A549 (cell line): ENCODE measurements around the gene SRPK2. TPM values are rescaled to one million over a fixed set of nuclear protein-coding genes. Genes with fewer than 3 reads are reported as not detected.
A peak's percentile ranks its signal among the peaks of the same experiment; 100 is the strongest.

ENCODE experiments used
- ATAC-seq, 2 experiments: fragments of 200-7000 bp in 1 of 2; fragments of >200 bp in 1 of 2; cut with Nextera tagmentation in 1 of 2; cut with Tn5 transposase in 1 of 2; 3 replicates each; pipeline versions ENCODE4 v1.8.0 to v1.9.1; 2018 to 2020; ENCODE audit warnings: mild to moderate bottlenecking in 1 of 2, moderate library complexity in 1 of 2
- CTCF ChIA-PET: fragments of 300-600 bp; sonication (Branson Sonifier 250); formaldehyde crosslinking; extraction: SDS; loops from one replicate; lab custom pipeline; 2021; ENCODE audit warnings: antibody characterized with exemption, inconsistent platforms; lab: Yijun Ruan, JAX
- POLR2A ChIA-PET: fragments of 350-600 bp; formaldehyde crosslinking; extraction: SDS; loops from one replicate; lab custom pipeline; 2021; ENCODE audit warnings: antibody characterized with exemption, inconsistent platforms; lab: Yijun Ruan, JAX
- DNase-seq, 2 experiments: peaks; one replicate each; pipeline versions ENCODE4 v3.0.0 to v3.0.0-alpha.2; 2011 to 2016; ENCODE audit warnings: low read depth in 1 of 2, low spot score in 1 of 2
- FAIRE-seq: peaks from 2 replicates; lab custom pipeline; 2011; peaks lifted over from hg19 to GRCh38; lab: Jason Lieb, UNC
- H3K27ac ChIP-seq, 2 experiments: fragments of >200 bp; sonication (Bioruptor Twin); formaldehyde crosslinking; 3 replicates each; pipeline ENCODE4 v1.5.1; 2016 to 2017
- H3K4me1 ChIP-seq: fragments of >200 bp; sonication (Bioruptor Twin); formaldehyde crosslinking; 3 replicates; pipeline ENCODE4 v1.6.1; 2016
- H3K4me2 ChIP-seq: fragments of >200 bp; sonication (Bioruptor Twin); formaldehyde crosslinking; 3 replicates; pipeline ENCODE4 v1.6.1; 2016
- H3K4me3 ChIP-seq: fragments of >200 bp; sonication (Bioruptor Twin); formaldehyde crosslinking; 3 replicates; pipeline ENCODE4 v1.5.1; 2016
- H3K9me3 ChIP-seq: fragments of >200 bp; sonication (Bioruptor Twin); formaldehyde crosslinking; 3 replicates; pipeline ENCODE4 v1.6.1; 2016
- CBX2 ChIP-seq: fragments of 200-600 bp; sonication (generic); IDR thresholded peaks from 2 replicates; pipeline ENCODE4 v1.6.1; 2016; ENCODE audit warnings: low read depth, mild to moderate bottlenecking, borderline replicate concordance
- CBX8 ChIP-seq: fragments of 200-600 bp; sonication (generic); IDR thresholded peaks from 2 replicates; pipeline ENCODE4 v1.6.1; 2016
- CEBPB ChIP-seq, 2 experiments: fragments of >200 bp in 1 of 2; sonication (Bioruptor Twin) in 1 of 2; formaldehyde crosslinking in 1 of 2; IDR thresholded peaks; 2 replicates each; pipeline ENCODE4 v1.6.1; 2012 to 2016
- CHD4 ChIP-seq: fragments of 200-600 bp; sonication (generic); IDR thresholded peaks from 2 replicates; pipeline ENCODE4 v1.6.1; 2016; ENCODE audit warnings: antibody characterized with exemption, mild to moderate bottlenecking, borderline replicate concordance
- EP300 ChIP-seq, 2 experiments: fragments of >200 bp; sonication (Bioruptor Twin); formaldehyde crosslinking; IDR thresholded peaks; 2 replicates in 1 of 2; 3 replicates in 1 of 2; pipeline ENCODE4 v1.6.1; 2016 to 2017
- ESRRA ChIP-seq: fragments of 150-350 bp; IDR thresholded peaks from 2 replicates; pipeline ENCODE4 v1.6.1; 2014; ENCODE audit warnings: mild to moderate bottlenecking, low read length, borderline replicate concordance
- FOSB ChIP-seq: fragments of 250-450 bp; sonication (Bioruptor Pico); IDR thresholded peaks from 2 replicates; pipeline ENCODE4 v1.5.0; 2020; ENCODE audit warnings: mild to moderate bottlenecking, moderate library complexity
- FOSL2 ChIP-seq, 2 experiments: fragments of 450-650 bp in 1 of 2; fragments of >200 bp in 1 of 2; sonication (Bioruptor Twin) in 1 of 2; formaldehyde crosslinking; IDR thresholded peaks; 2 replicates each; pipeline versions ENCODE4 v1.5.0 to v1.6.1; 2016 to 2020; ENCODE audit warnings: mild to moderate bottlenecking in 1 of 2, moderate library complexity in 1 of 2
- FOXS1 ChIP-seq: fragments of 250-450 bp; sonication (Bioruptor Pico); IDR thresholded peaks from 2 replicates; pipeline ENCODE4 v1.5.0; 2020; ENCODE audit warnings: mild to moderate bottlenecking, moderate library complexity
- HDAC2 ChIP-seq: fragments of 200-600 bp; sonication (generic); IDR thresholded peaks from 2 replicates; pipeline ENCODE4 v1.6.1; 2016
- HEYL ChIP-seq: fragments of 250-450 bp; sonication (Bioruptor Pico); IDR thresholded peaks from 2 replicates; pipeline ENCODE4 v1.8.0; 2021; ENCODE audit warnings: mild to moderate bottlenecking, moderate library complexity
- HOXA7 ChIP-seq: fragments of 250-450 bp; sonication (Bioruptor Pico); IDR thresholded peaks from 2 replicates; pipeline ENCODE4 v1.5.0; 2020; ENCODE audit warnings: mild to moderate bottlenecking, moderate library complexity
- HOXB13 ChIP-seq: fragments of 250-450 bp; sonication (Bioruptor Pico); IDR thresholded peaks from 2 replicates; pipeline ENCODE4 v1.5.0; 2020; ENCODE audit warnings: low read depth, mild to moderate bottlenecking, moderate library complexity
- MAFK ChIP-seq: fragments of 450-650 bp; IDR thresholded peaks from 2 replicates; pipeline ENCODE4 v1.6.1; 2014; ENCODE audit not compliant: partially characterized antibody
- NPAS2 ChIP-seq: fragments of 250-450 bp; sonication (Bioruptor Pico); IDR thresholded peaks from 2 replicates; pipeline ENCODE4 v1.8.0; 2022; ENCODE audit warnings: mild to moderate bottlenecking, moderate library complexity, borderline replicate concordance
- PHF8 ChIP-seq: fragments of 200-600 bp; sonication (generic); IDR thresholded peaks from 2 replicates; pipeline ENCODE4 v1.6.1; 2016; ENCODE audit warnings: low read depth, mild to moderate bottlenecking, antibody characterized with exemption, moderate library complexity, borderline replicate concordance
- RFX5 ChIP-seq: fragments of 450-650 bp; IDR thresholded peaks from 2 replicates; pipeline ENCODE4 v1.7.1; 2014; ENCODE audit warnings: antibody characterized with exemption, mild to moderate bottlenecking, moderate library complexity
- SMC3 ChIP-seq: fragments of >200 bp; sonication (Bioruptor Twin); formaldehyde crosslinking; IDR thresholded peaks from 3 replicates; pipeline ENCODE4 v1.6.1; 2018; ENCODE audit warnings: inconsistent platforms
- SREBF2 ChIP-seq: fragments of 450-650 bp; IDR thresholded peaks from 2 replicates; pipeline ENCODE4 v1.6.1; 2014; ENCODE audit warnings: mild to moderate bottlenecking, moderate library complexity
- TP53 ChIP-seq: fragments of 250-450 bp; sonication (Bioruptor Pico); IDR thresholded peaks from 2 replicates; pipeline ENCODE4 v1.5.0; 2021; ENCODE audit warnings: mild to moderate bottlenecking, moderate library complexity
- ZC3H11A ChIP-seq: fragments of 450-650 bp; IDR thresholded peaks from 2 replicates; pipeline ENCODE4 v1.6.1; 2014; ENCODE audit warnings: antibody characterized with exemption, mild to moderate bottlenecking
- ZFP36 ChIP-seq: fragments of 450-650 bp; IDR thresholded peaks from 2 replicates; pipeline ENCODE4 v1.6.1; 2014; ENCODE audit warnings: borderline replicate concordance; ENCODE audit not compliant: partially characterized antibody
- WGBS: methylation state at CpG from one replicate; pipeline ENCODE4 v1.1.6; 2017; ENCODE audit errors: missing lambda C conversion rate; 5-methylcytosine and 5-hydroxymethylcytosine counted together
- polyA plus RNA-seq, 4 experiments: library from polyadenylated mRNA; depleted of rRNA in 3 of 4; stranded (reverse); fragments of >200 nt; fragmentation: RNase III in 1 of 4; extraction: RNeasy Plus Mini Kit Qiagen cat#74134 plus additional on column Dnase treatment in 1 of 4; gene quantifications; 2 replicates in 3 of 4; 3 replicates in 1 of 4; pipeline ENCODE4 v1.2.3, GENCODE V29; 2011 to 2017
- TF ChIP-seq, protein P1 (sequence below): IDR thresholded peaks from 2 replicates; pipeline ENCODE4 v1.6.1; 2012; ENCODE audit warnings: low read depth, borderline replicate concordance
- TF ChIP-seq, protein P2 (sequence below): IDR thresholded peaks from 2 replicates; pipeline ENCODE4 v1.6.1; 2012
- TF ChIP-seq, protein P3 (sequence below): fragments of 250-450 bp; sonication (Bioruptor Pico); IDR thresholded peaks from 2 replicates; pipeline ENCODE4 v1.5.0; 2020; ENCODE audit warnings: low read depth, mild to moderate bottlenecking, moderate library complexity
- TF ChIP-seq, protein P4 (sequence below): fragments of >200 bp; sonication (Bioruptor Twin); formaldehyde crosslinking; IDR thresholded peaks from 2 replicates; pipeline ENCODE4 v1.6.1; 2016

The SRPK2 gene
- polyA plus RNA-seq, 2 of the 4 experiments (the other 2 are of a cell fraction) = 23.0 to 30.9 TPM

DNA sequence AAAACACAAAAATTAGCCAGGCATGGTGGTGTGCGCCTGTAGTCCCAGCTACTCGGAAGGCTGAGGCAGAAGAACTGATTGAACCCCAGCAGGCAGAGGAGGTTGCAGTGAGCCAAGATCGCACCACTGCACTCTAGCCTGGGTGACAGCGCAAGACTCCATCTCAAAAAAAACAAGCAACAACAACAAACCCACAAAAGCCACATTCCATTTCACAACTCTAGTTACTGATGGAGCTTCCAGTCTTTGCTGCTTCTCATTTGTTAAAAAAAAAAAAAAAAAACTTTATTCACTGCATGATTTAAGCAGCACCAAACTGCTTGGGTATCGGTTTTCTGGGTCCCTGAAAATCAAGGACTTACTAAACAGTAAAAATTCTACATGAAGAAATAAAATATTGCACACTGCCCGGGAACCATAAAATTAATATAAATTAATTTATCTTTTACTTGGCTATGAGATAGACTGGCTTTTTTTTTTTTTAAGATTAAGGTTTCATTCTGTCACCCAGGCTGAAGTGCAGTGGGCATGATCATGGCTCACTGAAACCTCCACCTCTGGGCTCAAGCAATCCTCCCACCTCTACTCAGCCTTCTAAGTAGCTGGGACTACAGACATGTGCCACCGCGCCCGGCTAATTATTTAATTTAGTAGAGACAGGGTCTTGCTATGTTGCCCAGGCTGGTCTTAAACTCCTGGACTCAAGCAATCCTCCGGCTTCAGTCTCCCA is 42.0 kb downstream of the SRPK2 start:
- H3K27ac ChIP-seq = no peak overlapping the region
- ATAC-seq (no peak), DNase-seq (no peak), FAIRE-seq (no peak)
- no peak overlapping the region for H3K4me3 ChIP-seq
- WGBS = 97% methylated on average over 10 of the region's 10 CpGs
- ChIA-PET POLR2A (no interaction called here), CTCF (interaction anchor here (0.7 to 1.2 kb wide), 2 partner anchors 10 to 85 kb away, joined by 3 to 5 read pairs; no protein-coding TSS in a partner anchor)
- no peak overlapping the region for H3K4me2 ChIP-seq
- H3K4me1 ChIP-seq = peaks cover 10% of the 10 kb centered on the region
- TF ChIP-seq CHD4 (no peak), RFX5 (no peak), CEBPB (IDR thresholded peaks at IDR 0.05) (no peak), HDAC2 (no peak), CBX8 (no peak), SREBF2 (no peak), HOXA7 (CRISPR knock-in tag) (no peak), ZFP36 (no peak), FOSB (CRISPR knock-in tag) (no peak)
- TF ChIP-seq, all 56 proteins: peak for 0
- no peaks in the 10 kb centered on the region for H3K9me3 ChIP-seq

DNA sequence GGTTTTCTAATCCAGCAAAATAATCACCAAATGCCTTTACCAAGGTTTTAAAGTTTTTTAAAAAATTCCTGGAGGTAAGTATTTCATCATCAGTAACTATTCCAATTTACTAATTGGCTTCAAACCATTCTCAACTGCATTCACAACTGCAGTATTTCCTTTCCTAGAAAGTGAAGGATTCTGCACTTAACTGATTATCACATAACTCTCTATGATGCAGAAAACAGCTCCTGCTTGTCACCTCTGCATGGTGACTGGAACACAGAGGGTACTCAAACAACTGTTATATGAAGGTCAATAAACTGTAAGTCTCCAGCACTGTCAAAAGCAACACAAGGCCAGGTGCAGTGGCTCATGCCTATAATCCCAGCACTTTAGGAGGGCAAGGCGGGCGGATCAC is 42.6 kb downstream of the SRPK2 start:
- WGBS = 96% methylated on average over 2 of the region's 2 CpGs
- ChIA-PET CTCF (interaction anchor here (0.7 to 1.3 kb wide), 3 partner anchors 9 to 821 kb away, joined by 3 to 5 read pairs (median 3); no protein-coding TSS in a partner anchor), POLR2A (no interaction called here)
- ATAC-seq (no peak), FAIRE-seq (no peak), DNase-seq (no peak)
- no peak overlapping the region for H3K27ac ChIP-seq
- peaks cover 8% of the 10 kb centered on the region; the same call in 2 of the 3 replicates for H3K4me1 ChIP-seq
- H3K9me3 ChIP-seq = no peaks in the 10 kb centered on the region
- H3K4me2 ChIP-seq = no peak overlapping the region
- no peak overlapping the region for H3K4me3 ChIP-seq
- TF ChIP-seq, protein P1, sequence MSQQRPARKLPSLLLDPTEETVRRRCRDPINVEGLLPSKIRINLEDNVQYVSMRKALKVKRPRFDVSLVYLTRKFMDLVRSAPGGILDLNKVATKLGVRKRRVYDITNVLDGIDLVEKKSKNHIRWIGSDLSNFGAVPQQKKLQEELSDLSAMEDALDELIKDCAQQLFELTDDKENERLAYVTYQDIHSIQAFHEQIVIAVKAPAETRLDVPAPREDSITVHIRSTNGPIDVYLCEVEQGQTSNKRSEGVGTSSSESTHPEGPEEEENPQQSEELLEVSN = no peak
- TF ChIP-seq EP300 (IDR thresholded peaks at IDR 0.05) = no peak

DNA sequence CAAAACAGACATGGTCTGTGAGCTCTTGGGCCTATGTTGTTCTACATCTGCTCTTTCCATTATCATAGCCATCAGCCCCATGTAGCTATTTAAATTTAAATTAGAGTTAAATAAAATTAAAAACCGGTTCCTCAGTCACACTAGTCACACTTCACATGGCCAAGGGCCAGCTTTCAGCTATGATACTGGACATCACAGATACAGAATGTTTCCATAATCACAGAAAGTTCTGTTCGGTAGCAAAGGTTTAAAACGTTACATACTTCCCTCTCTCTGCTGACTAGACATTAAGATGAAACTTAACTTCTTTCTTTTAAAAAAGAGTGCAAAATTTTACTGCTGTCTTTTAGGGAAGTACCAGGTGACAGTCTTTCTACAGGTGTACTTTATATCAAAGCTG is 43.0 kb downstream of the SRPK2 start:
- WGBS = 65% methylated on average over 3 of the region's 3 CpGs

DNA sequence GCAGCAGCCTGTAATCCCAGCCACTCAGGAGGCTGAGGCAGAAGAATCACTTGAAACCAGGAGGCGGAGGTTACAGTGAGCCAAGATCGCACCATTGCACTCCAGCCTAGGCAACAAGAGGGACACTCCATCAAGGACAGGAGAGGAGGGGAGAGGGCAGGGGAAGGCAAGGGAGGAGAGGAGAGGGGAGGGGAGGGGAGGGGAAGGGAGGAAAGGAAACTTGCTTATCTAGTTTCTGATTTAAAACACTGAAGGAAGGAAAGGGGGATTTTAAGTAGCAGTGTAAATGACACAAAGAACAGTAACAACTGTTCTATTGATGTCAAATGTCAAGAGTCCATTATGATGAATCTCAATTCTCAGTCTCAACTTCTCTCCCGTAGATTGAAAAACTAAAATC is 43.7 kb downstream of the SRPK2 start:
- Histone ChIP-seq H3K4me1 (peaks cover 8% of the 10 kb centered on the region; the same call in 2 of the 3 replicates), H3K4me2 (no peak overlapping the region), H3K9me3 (no peaks in the 10 kb centered on the region), H3K27ac (no peak overlapping the region), H3K4me3 (no peak overlapping the region)
- no peak for ATAC-seq
- POLR2A ChIA-PET = no interaction called here
- no peak for FAIRE-seq
- CTCF ChIA-PET = interaction anchor here (1.3 kb wide), 2 partner anchors 364 to 822 kb away, joined by 3 to 4 read pairs; no protein-coding TSS in a partner anchor
- WGBS = 94% methylated on average over 3 of the region's 3 CpGs
- DNase-seq = no peak
- TF ChIP-seq FOSL2 (IDR thresholded peaks at IDR 0.05) (no peak), FOSL2 (CRISPR knock-in tag; IDR thresholded peaks at IDR 0.05) (no peak), CBX8 (no peak), ZC3H11A (no peak), HEYL (no peak), FOSB (CRISPR knock-in tag) (no peak), HDAC2 (no peak), FOXS1 (CRISPR knock-in tag) (no peak), CBX2 (no peak), CEBPB (IDR thresholded peaks at IDR 0.05) (no peak), PHF8 (no peak), TP53 (CRISPR knock-in tag) (no peak), SMC3 (no peak), MAFK (no peak), ESRRA (no peak), HOXB13 (CRISPR knock-in tag) (no peak)
- TF ChIP-seq, protein P2, sequence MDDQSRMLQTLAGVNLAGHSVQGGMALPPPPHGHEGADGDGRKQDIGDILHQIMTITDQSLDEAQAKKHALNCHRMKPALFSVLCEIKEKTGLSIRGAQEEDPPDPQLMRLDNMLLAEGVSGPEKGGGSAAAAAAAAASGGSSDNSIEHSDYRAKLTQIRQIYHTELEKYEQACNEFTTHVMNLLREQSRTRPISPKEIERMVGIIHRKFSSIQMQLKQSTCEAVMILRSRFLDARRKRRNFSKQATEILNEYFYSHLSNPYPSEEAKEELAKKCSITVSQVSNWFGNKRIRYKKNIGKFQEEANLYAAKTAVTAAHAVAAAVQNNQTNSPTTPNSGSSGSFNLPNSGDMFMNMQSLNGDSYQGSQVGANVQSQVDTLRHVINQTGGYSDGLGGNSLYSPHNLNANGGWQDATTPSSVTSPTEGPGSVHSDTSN = no peak
- TF ChIP-seq, protein P3, sequence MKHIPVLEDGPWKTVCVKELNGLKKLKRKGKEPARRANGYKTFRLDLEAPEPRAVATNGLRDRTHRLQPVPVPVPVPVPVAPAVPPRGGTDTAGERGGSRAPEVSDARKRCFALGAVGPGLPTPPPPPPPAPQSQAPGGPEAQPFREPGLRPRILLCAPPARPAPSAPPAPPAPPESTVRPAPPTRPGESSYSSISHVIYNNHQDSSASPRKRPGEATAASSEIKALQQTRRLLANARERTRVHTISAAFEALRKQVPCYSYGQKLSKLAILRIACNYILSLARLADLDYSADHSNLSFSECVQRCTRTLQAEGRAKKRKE = no peak
- TF ChIP-seq, protein P1 = no peak
- TF ChIP-seq, protein P4, sequence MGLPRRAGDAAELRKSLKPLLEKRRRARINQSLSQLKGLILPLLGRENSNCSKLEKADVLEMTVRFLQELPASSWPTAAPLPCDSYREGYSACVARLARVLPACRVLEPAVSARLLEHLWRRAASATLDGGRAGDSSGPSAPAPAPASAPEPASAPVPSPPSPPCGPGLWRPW = no peak

More for the DNA sequence above, 43.0 kb downstream of the SRPK2 start:
- DNase-seq (no peak), FAIRE-seq (no peak), ATAC-seq (no peak)
- ChIA-PET POLR2A (no interaction called here), CTCF (interaction anchor here (1.3 kb wide), 1 partner anchor 822 kb away, joined by 3 read pairs; no protein-coding TSS in a partner anchor)
- Histone ChIP-seq H3K4me1 (peaks cover 8% of the 10 kb centered on the region; the same call in 2 of the 3 replicates), H3K27ac (no peak overlapping the region), H3K4me3 (no peak overlapping the region), H3K9me3 (no peaks in the 10 kb centered on the region), H3K4me2 (no peak overlapping the region)
- peak; percentile 61 for TF ChIP-seq MAFK
- TF ChIP-seq NPAS2 (CRISPR knock-in tag) = no peak
